ENCODE measurements around the gene SLC38A4.
"Not testable (repeated sequence)": the region's sequence is repeated elsewhere in the genome, so short reads cannot be mapped to it uniquely, and the experiment has no call there.

The SLC38A4 gene, protein sequence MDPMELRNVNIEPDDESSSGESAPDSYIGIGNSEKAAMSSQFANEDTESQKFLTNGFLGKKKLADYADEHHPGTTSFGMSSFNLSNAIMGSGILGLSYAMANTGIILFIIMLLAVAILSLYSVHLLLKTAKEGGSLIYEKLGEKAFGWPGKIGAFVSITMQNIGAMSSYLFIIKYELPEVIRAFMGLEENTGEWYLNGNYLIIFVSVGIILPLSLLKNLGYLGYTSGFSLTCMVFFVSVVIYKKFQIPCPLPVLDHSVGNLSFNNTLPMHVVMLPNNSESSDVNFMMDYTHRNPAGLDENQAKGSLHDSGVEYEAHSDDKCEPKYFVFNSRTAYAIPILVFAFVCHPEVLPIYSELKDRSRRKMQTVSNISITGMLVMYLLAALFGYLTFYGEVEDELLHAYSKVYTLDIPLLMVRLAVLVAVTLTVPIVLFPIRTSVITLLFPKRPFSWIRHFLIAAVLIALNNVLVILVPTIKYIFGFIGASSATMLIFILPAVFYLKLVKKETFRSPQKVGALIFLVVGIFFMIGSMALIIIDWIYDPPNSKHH

DNA sequence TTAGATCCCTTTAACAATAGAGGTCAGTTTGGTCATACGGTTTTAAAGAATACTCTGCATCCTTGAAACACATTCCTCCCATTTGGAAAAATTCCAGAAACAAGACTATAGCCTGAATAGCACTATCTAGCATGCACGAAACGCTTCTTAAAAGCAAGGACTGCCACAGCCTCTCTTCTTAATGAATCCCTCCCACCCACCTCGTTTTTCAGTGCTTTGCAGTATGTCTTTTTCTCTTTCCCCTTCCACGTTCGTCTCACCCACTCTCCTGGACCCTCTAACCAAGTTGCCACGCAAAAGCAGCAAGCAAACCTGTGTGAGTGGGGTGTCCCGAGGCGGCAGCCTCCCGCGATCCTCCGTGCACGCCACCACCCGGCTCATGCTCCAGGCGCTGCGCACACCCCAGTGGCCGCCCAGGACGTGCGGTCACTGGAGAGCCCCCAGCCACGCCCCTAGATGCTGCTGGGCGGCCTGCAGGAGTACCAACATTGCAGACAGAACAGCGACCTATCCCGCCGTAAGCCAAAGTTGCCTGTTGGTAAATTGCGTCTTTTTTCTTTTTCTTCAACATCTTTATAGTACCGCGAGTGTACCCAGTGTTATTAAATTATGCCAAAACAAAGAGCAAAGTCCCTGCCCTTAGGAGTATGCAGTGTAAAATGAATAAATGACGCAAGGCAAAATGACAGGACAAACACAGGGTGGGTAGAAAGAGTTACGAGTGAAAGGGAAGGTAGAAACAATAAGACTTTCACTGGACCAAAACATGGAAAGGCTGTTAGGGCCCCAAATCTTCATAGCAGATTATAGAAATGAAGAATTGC lies at the start of gene SLC38A4:
TSS of gene SLC38A4 (minus strand) at position 407 of the 824 bp plus-strand sequence. CDS start 32,926 bp downstream, outside the sequence.
- no peak for DNase-seq

DNA sequence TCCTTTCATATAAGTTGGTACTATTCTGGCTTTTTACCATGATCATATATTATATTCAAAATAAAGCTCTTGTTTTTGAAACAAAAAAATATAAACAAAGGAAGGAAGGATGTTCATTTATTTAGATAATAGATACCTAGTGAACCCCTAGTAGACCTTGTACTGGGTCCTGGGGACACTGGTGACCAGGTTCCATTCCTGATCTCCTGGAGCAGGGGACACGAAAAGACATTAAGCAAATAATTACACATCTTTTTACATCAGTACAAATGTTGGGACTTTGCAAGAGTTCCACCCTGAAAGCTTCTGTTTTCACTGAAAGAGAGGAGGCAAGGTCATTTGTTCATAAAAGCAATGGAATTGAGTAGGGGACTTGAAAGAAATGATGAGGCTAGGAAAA lies 49.3 kb upstream of the SLC38A4 start:
- no peak for DNase-seq

DNA sequence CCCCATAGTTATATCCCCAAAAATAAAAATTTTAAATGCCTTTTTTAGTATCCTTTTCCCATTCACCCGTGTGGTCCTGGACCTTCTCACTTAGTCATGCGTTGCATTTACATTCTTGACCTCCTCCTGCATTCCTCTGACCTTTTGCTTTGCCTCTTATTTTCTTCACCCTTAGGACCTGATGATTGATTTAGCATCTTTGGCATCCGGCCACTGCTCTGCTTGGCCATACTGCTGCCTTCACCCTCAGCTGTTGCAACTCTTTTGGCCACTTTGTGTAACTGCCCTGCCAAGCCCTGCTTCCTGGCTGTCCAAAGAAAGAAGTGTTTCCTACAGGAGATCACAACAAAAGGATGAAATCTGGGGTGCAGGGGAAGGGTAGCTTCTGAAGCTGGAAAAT lies 48.8 kb upstream of the SLC38A4 start:
- no peak for DNase-seq

DNA sequence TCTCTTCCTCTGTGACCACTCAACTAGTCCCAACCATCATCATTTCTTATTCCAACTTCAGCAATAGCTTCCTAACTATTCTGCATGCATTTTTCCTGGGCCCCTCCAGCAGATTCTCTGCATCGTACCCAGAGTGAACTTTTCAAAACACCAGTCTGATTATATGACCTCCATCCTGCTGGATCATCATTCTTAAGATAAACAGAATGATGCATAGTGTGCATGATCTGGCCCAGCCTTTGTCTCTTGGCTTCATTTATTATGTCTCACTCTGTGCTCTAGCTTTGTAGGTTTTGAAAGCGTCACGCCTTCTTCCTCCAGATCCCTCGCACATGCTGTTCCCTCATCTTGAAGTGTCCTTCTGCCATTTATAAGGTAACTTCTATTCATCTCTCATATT lies 46.3 kb upstream of the SLC38A4 start:
- DNase-seq = no peak

DNA sequence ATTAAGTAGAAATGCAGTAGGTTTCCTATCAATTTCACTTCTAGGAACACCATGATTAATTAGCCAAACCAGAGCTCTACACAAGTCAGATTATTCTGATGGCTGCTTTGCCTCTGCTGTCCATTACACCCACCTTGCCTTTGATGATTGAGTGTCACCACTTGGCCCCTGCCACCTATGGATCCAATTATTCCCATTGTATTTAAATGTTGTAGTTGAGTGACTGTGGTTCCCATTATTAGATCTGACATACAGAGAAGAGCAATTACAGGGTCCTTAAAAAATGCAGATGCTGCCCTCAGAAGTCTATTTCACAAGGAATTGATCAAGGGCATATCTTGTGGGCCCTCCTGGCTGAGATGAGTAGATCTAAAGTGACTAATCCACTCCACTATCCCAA lies 39.5 kb upstream of the SLC38A4 start:
- no peak for DNase-seq

DNA sequence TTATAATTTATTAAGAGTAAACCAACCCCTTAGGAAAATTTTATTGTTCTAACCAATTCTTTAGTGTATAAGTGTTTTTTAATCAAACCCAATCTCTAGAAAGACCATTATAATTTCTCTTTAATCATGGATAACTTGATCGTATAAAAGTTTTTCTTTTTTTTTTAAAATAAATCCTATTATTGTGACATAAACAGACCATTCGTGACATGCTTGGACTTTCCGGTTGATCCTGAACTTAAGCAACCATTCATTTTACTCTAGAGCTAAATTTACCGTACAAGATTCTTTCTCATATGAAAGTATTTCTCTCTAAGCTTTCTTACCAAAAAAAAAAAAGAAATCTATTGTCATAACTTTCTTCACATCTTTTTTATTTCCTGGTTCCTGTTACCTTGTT lies 32.6 kb upstream of the SLC38A4 start:
- no peak for DNase-seq

DNA sequence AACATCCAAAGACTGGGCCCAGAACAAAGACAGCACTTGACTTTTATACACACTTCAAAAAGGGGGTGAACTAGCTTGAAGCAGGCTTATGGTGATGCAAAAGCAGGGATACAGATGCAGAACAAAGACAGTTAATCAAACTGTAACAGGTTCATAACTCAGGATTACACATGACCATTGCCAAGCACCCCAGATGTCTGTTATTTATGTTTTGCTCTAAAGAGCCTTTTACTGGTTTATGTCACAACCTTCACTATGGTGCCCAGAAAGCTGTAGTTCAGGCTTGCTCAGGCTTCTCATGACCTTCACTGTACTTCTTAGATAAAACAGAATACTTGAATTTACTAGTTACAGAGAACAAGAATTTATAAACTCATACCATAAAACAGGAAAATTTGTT lies 31.7 kb upstream of the SLC38A4 start:
- DNase-seq = no peak

DNA sequence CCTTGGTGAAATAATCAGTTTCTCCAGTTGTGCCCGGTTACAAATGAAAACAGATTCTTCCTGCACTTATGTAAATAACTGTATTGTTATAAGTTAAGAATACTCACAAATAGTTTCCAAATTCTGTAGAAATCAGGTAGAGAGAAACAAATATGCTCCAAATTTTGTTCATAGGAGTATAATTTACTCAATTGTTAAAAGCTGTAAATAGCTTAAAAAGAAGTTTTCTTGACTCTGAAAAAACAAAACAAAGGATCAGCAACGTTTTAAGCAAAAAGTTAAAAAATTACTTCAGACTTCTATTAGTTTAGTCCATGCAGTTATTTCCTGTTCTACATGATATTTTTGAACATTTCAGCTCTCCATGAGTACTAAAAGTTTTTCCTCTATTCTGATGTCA lies 30.0 kb upstream of the SLC38A4 start:
- DNase-seq = no peak

DNA sequence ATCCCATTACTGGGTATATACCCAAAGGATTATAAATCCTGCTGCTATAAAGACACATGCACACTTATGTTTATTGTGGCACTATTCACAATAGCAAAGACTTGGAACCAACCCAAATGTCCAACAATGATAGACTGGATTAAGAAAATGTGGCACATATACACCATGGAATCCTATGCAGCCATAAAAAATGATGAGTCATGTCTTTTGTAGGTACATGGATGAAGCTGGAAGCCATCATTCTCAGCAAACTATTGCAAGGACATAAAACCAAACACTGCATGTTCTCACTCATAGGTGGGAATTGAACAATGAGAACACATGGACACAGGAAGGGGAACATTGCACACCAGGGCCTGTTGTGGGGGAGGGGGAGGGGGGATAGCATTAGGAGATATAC lies 28.4 kb upstream of the SLC38A4 start:
- not testable (repeated sequence) for DNase-seq

DNA sequence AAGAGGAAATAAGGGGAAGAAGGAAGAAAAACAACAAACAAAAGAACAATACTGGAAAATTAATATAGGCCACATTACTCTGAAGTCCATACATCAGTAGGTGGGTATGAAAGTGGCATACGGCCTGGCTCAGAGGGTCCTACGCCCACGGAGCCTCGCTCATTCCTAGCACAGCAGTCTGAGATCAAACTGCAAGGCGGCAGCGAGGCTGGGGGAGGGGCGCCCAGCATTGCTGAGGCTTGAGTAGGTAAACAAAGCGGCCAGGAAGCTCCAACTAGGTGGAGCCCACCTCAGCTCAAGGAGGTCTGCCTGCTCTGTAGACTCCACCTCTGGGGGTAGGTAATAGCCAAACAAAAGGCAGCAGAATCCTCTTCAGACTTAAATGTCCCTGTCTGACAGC lies 23.0 kb upstream of the SLC38A4 start:
- not testable (repeated sequence) for DNase-seq

DNA sequence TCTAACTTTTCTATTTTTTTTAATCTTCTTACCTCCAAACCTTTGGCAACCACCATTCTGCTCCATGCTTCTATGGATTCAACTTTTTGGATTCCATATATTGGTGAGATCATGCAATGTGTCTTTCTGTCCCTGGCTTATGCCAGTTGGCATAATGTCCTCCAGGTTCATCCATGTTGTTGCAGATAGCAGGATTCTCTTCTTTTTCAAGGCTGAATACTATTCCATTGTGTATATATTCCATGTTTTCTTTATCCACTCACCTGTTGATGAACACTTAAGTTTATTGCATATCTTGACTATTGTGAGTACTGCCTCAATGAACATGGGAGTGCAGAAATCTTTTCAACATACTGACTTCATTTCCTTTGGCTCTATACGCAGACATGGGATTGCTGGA lies 21.2 kb upstream of the SLC38A4 start:
- DNase-seq = no peak

DNA sequence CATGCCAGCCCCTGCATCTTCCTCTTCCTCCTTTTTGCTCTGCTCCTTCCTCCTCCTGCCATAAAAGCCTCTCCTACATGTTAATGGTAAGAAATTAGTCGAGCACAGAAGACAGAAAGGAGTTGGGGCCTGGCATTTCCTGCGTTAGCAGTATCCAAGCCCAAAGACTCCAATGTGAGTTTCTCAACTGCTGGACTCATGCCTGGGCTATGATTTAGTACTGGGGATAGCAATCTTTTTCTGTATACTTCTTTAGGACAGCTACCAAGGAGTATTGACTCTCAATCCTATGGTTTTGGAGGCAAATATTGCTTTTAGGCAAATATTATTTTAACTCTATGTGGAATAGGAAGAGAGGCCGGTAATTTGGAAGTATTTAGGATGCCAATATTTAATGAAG lies 18.0 kb upstream of the SLC38A4 start:
- no peak for DNase-seq

DNA sequence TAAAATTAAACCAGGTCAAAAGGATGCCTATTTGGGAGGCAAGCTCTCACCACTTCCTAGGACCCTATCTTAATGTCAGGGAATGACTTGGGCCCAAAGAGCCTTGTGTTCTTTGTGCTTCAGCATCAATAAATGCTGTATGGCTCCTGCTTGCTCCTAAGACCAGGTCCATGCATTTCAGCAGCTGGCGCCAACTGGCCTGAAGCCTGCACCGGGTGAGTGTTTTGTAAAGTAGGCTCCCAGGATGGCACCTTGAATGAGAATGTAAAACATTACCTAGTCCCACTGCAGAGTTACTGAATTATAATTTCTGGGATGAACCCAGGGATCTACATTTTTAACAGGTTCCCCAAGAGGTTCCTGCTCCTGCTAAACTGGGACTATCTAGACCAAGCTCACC lies 16.1 kb upstream of the SLC38A4 start:
- DNase-seq = no peak

DNA sequence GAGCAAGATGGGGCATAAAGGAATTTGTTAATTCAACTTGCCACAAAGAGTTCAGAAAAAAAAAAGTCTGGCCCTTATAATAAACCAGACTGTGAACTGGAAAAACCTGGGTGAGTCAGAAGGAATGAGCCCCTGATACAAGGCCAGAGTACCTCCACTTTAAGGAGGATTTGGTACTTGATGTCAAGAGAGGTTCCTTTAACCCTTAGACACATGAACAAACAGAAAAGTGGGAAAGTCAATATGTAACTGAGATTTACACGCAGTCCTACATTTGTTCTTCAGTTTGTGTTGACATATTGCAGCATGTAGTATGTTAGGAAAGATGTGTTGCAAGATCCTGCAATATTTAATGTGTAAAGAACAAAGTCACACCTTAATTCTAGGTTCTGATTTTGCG lies 14.2 kb upstream of the SLC38A4 start:
- no peak for DNase-seq

DNA sequence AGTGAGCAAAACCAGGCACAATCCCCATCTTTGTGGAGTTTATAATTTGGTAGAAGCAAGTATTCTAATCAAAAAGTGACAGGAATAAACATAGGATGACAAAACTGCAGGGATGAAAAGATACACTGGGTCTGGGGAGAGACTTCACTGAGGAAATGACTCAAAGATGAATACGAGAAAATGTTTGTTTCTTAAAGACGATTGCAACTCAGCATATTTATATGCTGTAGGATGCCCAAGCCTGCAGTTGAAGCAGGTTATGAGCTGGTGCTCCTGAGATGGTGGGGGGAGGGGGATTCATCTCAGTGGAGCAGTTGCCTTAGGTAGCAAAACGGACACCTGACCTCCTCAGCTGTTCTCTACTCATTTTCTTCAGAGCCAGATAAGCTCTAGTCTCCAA lies 13.4 kb upstream of the SLC38A4 start:
- DNase-seq = no peak

DNA sequence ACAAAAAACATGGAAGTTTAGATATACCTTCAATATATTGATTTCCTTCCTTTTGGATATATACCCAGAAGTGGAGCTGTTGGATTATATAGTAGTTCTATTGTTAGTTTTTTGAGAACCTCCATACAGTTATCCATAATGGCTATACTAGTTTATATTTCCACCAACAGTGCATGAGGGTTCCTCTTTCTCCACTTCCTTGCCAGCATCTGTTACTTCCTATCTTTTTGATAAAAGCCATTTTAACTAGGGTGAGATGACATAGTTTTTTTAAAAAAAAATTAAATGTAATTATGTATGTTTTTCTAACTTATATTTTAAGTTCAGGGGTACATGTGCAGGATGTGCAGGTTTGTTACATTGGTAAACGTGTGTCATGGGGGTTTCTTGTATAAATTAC lies 10.0 kb upstream of the SLC38A4 start:
- no peak for DNase-seq

DNA sequence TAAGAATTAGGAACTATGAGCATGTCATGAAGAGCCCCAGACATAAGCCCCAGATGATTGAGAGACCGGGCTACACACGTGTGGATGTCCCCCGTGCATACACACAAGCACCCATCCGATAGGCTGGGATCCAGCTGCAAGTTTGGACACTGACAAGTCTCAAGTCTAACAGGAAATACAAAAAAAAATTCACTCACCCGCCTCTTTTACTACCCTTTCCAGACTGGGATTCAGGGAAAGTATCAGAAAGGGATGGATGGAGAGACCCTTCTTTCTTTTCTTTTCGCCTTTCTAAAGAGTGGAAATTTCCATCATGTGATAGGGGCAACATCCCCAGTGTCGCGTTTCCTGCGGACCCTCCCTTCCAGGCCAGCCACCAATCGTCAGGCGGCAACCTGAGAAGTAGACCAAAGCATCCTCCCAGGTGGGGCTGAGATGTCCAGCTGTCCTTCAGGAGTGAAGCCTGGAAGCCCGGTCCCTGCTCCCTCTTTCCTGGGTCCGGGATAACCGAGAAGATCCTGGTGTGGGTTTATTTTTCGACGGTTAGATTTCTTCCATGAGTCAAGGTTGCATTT lies 6.4 kb upstream of the SLC38A4 start:
- no peak for DNase-seq

DNA sequence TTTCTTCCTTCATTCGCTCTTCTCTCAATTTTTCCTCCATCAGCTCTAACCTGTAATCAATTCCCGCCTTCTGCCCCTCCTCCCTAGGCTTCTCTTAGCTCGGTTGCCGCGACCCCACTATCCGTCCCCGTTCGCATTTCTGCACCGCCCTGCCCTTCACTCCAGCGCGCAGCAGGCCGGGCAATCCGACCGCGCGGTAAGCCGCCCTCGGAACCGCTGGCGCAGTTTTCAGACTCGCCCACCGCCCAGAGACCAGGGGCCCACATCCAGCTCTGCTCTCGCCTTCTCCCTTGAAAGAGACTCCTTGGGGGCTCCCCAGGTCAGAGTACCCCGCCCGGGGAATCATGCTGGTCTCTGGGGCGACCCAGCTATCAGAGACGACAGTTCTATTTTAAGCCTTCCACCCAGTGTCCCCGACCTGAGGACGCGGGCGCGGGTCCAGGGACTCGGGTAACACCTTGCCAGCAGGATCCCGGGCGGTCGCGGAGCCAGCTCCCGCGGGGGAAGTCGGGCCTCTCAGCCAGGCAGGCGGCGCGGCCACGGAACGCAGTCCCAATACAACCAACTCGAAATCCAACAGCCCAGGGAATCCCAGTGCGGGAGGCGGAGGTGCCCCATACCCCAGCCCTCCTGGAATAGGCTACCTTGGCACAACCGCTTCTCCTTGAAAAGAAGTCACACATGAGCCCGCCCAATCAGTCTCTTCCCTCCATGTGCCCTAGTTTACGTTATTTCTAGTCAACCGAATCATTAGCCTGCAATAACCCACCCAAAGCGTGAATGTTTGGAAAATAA lies 5.7 kb upstream of the SLC38A4 start:
- DNase-seq = no peak

DNA sequence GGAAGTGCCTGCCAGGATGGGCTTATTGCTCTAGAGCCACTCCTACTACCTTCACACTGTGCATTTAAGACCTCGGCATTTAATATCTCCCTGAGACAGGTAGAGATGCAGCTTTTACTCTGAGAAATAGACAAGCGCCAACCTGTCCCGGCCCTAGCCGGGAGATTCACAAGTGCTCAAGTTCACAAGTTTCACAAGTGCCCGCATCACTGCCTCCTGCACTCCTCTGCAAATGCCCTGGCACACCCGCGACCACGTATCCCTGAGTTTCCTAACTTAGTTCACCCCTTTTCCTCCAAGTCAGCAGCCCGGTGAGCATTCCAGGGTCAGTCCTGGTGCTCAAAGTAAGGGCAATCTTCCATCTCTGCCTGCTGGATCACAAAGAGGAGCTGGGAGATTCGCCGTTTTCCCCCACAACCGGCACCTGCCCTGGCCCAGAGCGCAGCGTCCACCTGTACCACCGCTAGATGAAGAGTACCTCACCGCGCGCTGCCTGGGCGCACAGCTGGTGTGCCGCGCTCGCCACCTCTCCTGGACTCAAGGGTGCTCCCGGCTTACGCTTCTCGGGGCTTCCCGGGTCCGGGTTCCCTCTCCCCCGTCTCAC lies 5.0 kb upstream of the SLC38A4 start:
- no peak for DNase-seq

DNA sequence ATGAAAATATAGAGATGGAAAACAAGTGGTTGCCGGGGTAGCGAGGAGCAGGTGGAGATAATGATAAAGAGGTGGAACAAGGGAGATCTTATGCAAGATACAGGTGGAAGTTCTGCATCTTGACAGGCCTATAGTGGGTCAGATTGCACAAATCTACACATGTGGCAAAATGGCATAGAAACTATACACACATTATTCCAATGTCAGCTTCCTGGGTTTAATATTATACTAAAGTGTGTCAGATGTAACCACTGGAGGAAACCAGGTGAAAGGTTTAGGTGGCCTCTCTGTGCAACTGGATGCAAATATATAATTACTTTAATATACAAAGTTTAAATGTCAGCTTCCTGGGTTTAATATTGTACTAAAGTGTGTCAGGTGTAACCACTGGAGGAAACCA lies 1.1 kb downstream of the SLC38A4 start:
- no peak for DNase-seq

DNA sequence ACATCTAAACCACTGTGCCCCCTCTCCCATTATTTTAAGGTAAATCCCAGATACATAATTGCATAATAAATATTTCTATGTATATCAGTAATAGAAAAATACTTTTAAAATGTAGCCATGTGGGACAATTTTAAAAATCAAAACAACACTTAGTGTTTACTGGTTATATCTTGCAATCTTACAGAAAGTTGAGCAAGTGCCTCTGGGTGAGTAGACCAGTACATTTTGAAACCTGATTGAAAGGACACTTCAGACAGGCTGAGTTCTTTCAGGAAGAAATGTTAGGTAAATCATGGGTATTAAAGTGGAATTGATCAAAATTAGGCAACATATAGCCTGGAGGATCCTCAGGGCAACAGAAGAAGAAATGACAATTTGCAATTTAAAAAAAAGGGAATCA lies 7.2 kb downstream of the SLC38A4 start:
- DNase-seq = no peak

DNA sequence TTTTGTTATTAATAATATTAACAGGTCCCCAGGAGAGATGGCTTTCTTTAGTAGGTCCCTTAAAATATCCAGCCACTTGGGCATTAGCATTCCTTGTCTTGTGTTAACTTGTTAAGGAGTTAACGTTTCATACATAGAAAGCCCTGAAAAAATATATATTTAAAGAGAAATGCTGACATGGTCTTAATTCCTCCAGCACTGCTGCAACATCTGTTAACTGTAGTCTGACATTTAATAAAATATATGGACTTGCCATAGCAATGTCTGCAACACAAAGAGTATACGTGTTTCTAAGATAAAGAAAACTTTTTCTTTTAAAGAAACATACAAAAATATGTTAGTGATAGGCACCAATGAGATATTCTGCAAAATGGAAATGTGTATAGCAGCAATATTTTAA lies 10.0 kb downstream of the SLC38A4 start:
- no peak for DNase-seq
